HUDEP-2 (cell line): ENCODE results near the gene GBA3.

Experiments
- DNase-seq, 76 experiments: peaks; one replicate each; lab custom pipeline; 2025; ENCODE audit not compliant: unreplicated experiment in 76 of 76; lab: John Stamatoyannopoulos, UW

GBA3 gene

DNA sequence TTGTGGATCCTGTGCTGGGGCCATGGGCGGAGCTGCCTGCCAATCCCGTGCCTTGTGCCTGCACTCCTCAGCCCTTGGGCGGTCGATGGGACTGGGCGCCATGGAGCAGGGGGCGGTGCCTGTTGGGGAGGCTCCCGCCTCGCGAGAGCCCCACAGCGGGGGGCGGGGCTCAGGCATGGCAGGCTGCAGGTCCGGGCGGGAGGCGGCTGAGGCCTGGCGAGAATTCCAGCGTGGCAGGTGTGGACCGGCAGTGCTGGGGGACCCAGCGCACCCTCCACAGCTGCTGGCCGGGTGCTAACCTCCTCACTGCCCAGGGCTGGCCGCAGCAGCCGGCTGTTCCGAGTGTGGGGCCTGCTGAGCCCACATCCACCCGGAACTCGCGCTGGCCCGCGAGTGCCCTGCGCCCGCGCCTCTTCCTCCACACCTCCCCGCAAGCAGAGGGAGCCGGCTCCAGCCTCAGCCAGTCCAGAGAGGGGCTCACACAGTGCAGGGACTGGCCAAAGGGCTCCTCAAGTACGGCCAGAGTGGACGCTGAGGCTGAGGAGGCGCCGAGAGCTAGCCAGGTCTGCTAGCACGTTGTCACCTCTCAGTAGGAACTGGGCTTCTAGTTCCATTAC lies 85.9 kb downstream of the GBA3 start:
- DNase-seq: no peak

GRCh38 chr4:22780317-22780716 lies 87.6 kb downstream of the GBA3 start:
- DNase-seq: no peak

DNA sequence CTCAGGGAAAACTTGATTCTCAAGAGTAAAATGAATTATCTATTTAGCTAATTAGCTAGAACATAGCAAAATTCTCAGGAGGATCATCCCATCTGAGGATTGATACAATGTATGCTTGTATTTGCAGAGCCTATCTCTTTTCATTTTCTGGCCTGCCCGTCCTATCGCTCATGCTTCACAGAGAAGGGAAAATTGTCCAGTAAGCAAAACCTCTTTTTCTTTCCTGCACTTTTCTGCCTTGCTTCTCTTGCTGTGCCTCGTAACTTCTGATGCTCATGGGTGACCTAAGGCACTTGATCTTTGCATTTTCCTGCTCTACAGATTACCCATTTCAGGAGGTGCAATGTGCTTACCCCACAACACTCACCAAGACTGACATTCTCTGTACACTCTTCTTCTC lies 88.1 kb downstream of the GBA3 start:
- DNase-seq: no peak

GRCh38 chr4:22787753-22788375 lies 95.1 kb downstream of the GBA3 start:
- no peak for DNase-seq

DNA sequence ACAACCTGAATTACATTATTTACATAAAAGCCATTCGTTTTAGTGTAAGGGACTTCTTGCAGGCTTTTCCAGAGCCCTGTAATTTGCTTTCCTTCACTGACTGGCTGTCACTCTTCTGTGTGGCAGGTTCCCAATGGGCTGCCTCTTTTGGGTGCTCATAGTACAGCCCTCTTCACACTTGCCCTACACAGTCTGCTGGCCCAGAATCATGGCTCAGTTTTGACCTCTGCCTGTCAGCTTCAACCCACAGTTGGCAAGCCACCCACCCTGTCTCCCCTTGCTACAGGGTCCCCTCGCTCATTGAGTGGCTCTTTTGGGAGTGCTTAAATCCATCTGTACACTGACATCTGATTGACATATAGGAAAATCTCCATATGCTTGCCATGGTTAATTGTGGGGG lies 97.9 kb downstream of the GBA3 start:
- DNase-seq: no peak

DNA sequence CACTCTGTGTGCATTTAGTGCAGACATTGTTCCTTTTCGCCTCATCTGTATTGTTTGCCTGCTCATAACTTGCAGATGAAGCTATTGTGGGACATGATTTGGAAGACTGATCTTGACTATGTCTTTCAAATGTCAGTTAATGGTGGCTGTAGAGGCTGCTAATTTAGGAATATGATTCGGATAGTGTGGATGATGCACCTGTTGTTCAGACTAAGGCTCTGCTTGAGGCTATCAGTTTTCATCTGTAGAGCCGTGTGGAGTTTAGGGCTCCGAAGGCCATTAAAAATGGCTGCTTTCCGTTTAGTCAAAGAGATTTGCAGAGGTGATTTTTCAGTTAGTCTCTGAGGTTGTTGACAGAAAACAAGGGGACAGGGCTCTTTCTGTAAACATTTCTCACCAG lies 102.0 kb downstream of the GBA3 start:
- no peak for DNase-seq

DNA sequence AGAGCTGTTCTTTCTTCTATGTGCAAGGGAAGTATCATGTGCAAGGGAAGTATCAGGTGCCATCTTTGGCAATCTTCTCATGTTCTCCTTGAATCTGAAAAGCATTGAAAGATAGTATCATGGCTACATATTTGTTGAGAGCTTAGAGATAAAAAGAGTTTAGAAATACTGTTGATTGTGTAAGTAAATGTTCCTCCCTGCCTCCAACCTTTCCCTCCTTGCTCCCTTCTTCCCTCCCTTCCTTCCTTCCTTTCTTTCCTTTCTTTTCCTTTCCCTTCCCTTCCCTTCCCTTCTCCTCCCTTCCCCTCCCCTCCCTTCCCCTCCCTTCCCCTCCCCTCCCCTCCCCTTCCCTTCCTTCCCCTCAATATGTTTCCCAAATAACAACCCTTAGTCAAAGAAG lies 108.7 kb downstream of the GBA3 start:
- DNase-seq: no peak

- no peak for DNase-seq
Observed at GRCh38 chr4:22802876-22803275, 110.1 kb downstream of the GBA3 start.

DNA sequence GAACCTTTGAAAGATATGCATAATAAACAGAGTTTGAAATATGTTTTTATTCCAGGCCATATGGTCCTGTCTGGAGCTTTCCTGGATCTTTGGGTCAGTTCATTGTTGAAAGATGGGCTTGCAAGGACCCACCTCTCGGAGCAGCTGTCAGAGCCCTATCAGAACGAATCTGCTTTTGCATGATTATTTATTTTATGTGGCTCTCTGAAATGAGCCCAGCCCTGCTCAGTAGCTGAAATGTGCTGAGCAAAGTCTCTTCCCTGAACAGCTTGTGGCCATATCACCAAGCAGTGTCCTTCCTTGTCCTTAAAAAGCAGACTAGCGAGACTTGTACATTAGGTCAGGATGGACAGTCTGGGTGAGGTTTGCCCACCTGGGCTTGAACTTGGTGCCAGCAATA lies 110.8 kb downstream of the GBA3 start:
- no peak for DNase-seq

DNA sequence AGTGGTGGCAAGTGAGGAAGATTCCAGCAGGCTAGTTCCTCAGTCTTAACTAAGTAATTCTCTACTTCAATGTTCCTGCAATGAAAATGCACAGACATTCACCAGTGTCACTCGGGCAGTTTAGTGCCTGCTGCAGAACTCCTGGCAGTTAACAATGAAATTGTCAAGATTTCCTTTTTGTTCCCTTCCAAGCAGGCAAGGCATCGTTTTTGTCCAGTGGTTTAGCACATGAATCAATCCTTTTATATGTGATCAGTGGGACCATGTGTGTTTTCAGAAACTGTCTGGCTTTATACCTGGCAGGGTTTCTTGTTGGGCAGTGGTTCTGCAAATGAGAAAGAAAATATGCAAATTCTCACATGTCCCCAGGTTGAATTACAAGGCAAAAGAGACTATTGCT lies 122.2 kb downstream of the GBA3 start:
- DNase-seq: no peak

DNA sequence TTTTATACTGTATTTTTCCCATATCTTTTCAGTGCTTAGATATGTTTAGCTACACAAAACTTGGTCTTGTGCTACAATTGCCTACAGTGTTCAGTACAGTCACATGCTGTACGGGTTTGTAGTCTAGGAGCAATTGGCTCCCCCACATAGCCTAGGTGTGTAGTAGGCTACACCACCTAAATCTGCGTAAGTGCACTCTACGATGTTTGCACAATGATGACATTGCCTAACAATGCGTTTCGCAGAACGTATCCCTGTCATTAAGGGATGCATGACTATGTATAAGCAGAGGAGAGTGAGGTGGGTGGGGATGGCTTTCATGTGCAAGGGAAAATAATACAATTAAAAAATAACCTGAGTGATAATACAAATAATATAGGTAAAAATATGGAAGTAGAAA lies 131.4 kb downstream of the GBA3 start:
- no peak for DNase-seq

- no peak for DNase-seq
Observed at GRCh38 chr4:22842360-22843018, 149.8 kb downstream of the GBA3 start.

DNA sequence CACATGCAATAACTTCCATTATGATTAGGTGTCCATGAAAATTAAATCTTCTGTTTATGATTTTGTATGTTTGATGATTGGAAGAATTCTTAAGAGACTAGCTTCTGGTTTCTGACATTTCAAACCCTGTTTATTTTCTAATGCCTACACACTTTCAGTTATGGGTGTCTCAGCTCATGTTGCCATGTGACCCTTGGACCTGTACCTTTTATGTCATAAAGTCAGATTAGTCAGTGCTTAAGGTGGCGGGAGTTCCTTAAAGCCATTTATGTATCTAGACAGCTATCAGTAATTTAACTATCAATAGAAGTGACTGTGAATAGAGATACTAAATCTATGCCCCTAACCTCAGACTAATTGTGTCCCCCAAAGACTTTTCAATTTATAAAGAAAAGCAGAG lies 155.6 kb downstream of the GBA3 start:
- DNase-seq: no peak

GRCh38 chr4:22850055-22850454 lies 157.3 kb downstream of the GBA3 start:
- no peak for DNase-seq

- DNase-seq: no peak
Observed at GRCh38 chr4:22850630-22851029, 157.9 kb downstream of the GBA3 start.

GRCh38 chr4:22857411-22857810 lies 164.7 kb downstream of the GBA3 start:
- no peak for DNase-seq

GRCh38 chr4:22859318-22859717 lies 166.6 kb downstream of the GBA3 start:
- no peak for DNase-seq
